HEK293 (cell line): ENCODE measurements around the gene GP1BB.
A peak's percentile ranks its signal among the peaks of the same experiment; 100 is the strongest.

Source experiments
- CTCF ChIA-PET: fragments of 350-600 bp; formaldehyde crosslinking; extraction: SDS; loops from one replicate; lab custom pipeline; 2021; ENCODE audit warnings: antibody characterized with exemption; lab: Yijun Ruan, JAX
- POLR2A ChIA-PET: fragments of 300-600 bp; formaldehyde crosslinking; extraction: SDS; loops from one replicate; lab custom pipeline; 2020; ENCODE audit warnings: antibody characterized with exemption, inconsistent platforms; lab: Yijun Ruan, JAX
- H3K27ac ChIP-seq: fragments of 200-500 bp; sonication (Bioruptor generic); 2 replicates; pipeline ENCODE4 v1.5.1; 2014; ENCODE audit warnings: low read depth, low read length, control low read depth, inconsistent platforms; ENCODE audit errors: extremely low read depth
- H3K36me3 ChIP-seq, 2 experiments: fragments of 200-500 bp in 1 of 2; sonication (Bioruptor generic) in 1 of 2; 1 replicate in 1 of 2; 2 replicates in 1 of 2; pipeline ENCODE4 v1.5.1; 2014 to 2017; ENCODE audit warnings: inconsistent platforms in 2 of 2, low read length in 2 of 2; ENCODE audit not compliant: control insufficient read depth in 2 of 2, insufficient read depth in 1 of 2
- H3K4me1 ChIP-seq: fragments of 200-500 bp; sonication (Bioruptor generic); 2 replicates; pipeline ENCODE4 v1.5.1; 2014; ENCODE audit warnings: mild to moderate bottlenecking, low read length, inconsistent platforms; ENCODE audit not compliant: control insufficient read depth, insufficient read depth
- H3K4me3 ChIP-seq: 2 replicates; pipeline ENCODE4 v1.5.1; 2011; ENCODE audit warnings: low read depth, mild to moderate bottlenecking, control low read depth, low read length, moderate library complexity
- H3K9me3 ChIP-seq: fragments of 200-500 bp; sonication (Bioruptor generic); 2 replicates; pipeline ENCODE4 v1.5.1; 2014; ENCODE audit warnings: low read depth, low read length, inconsistent platforms; ENCODE audit not compliant: control insufficient read depth, insufficient read depth
- GLIS1 ChIP-seq: fragments of 450-650 bp; formaldehyde crosslinking; IDR thresholded peaks from 2 replicates; pipeline ENCODE4 v1.5.1; 2016; ENCODE audit warnings: missing biosample characterization, missing genetic modification characterization
- GLIS2 ChIP-seq: fragments of 450-650 bp; formaldehyde crosslinking; IDR thresholded peaks from 2 replicates; pipeline ENCODE4 v1.5.1; 2016; ENCODE audit warnings: missing biosample characterization, missing genetic modification characterization
- KLF7 ChIP-seq: fragments of 450-650 bp; formaldehyde crosslinking; IDR thresholded peaks from 2 replicates; pipeline ENCODE4 v1.5.1; 2016; ENCODE audit warnings: missing biosample characterization, missing genetic modification characterization, borderline replicate concordance
- PATZ1 ChIP-seq: fragments of 450-650 bp; formaldehyde crosslinking; IDR thresholded peaks from 2 replicates; pipeline ENCODE4 v1.5.1; 2016; ENCODE audit warnings: missing biosample characterization, missing genetic modification characterization
- PRDM1 ChIP-seq: fragments of 450-650 bp; formaldehyde crosslinking; IDR thresholded peaks from 2 replicates; pipeline ENCODE4; 2016; ENCODE audit warnings: missing biosample characterization, missing genetic modification characterization
- TCF7L2 ChIP-seq: IDR thresholded peaks from 2 replicates; pipeline ENCODE4 v1.6.1; 2011; ENCODE audit warnings: low read depth, mild to moderate bottlenecking, inconsistent platforms, low read length, moderate library complexity, borderline replicate concordance
- WT1 ChIP-seq: fragments of 450-650 bp; formaldehyde crosslinking; IDR thresholded peaks from 2 replicates; pipeline ENCODE4 v1.5.1; 2016; ENCODE audit warnings: missing biosample characterization, missing genetic modification characterization
- YY2 ChIP-seq: fragments of 450-650 bp; formaldehyde crosslinking; IDR thresholded peaks from 2 replicates; pipeline ENCODE4 v1.5.1; 2016; ENCODE audit warnings: missing biosample characterization, missing genetic modification characterization
- ZBTB1 ChIP-seq: fragments of 450-650 bp; formaldehyde crosslinking; IDR thresholded peaks from 2 replicates; pipeline ENCODE4 v1.5.1; 2016; ENCODE audit warnings: missing biosample characterization, missing genetic modification characterization
- ZBTB10 ChIP-seq: fragments of 450-650 bp; formaldehyde crosslinking; IDR thresholded peaks from 2 replicates; pipeline ENCODE4 v1.5.1; 2016; ENCODE audit warnings: missing biosample characterization, missing genetic modification characterization
- ZBTB6 ChIP-seq: fragments of 450-650 bp; formaldehyde crosslinking; IDR thresholded peaks from 2 replicates; pipeline ENCODE4 v1.5.1; 2017; ENCODE audit warnings: missing biosample characterization, missing genetic modification characterization
- ZFP3 ChIP-seq: fragments of 450-650 bp; formaldehyde crosslinking; IDR thresholded peaks from 2 replicates; pipeline ENCODE4 v1.5.1; 2016; ENCODE audit warnings: low read depth, missing biosample characterization, missing genetic modification characterization
- ZIC2 ChIP-seq: fragments of 450-650 bp; formaldehyde crosslinking; IDR thresholded peaks from 2 replicates; pipeline ENCODE4 v1.5.1; 2016; ENCODE audit warnings: missing biosample characterization, missing genetic modification characterization
- ZNF112 ChIP-seq: fragments of 450-650 bp; formaldehyde crosslinking; IDR thresholded peaks from 2 replicates; pipeline ENCODE4 v1.5.0; 2017; ENCODE audit warnings: missing biosample characterization, missing genetic modification characterization
- ZNF132 ChIP-seq: fragments of 450-650 bp; formaldehyde crosslinking; IDR thresholded peaks from 2 replicates; pipeline ENCODE4 v1.5.1; 2017; ENCODE audit warnings: missing biosample characterization, missing genetic modification characterization, borderline replicate concordance
- ZNF555 ChIP-seq: fragments of 450-650 bp; formaldehyde crosslinking; conservative IDR thresholded peaks from 2 replicates; pipeline ENCODE4 v1.5.1; 2017; ENCODE audit warnings: missing biosample characterization, mild to moderate bottlenecking, missing genetic modification characterization, inconsistent platforms
- ZNF624 ChIP-seq: fragments of 450-650 bp; formaldehyde crosslinking; IDR thresholded peaks from 2 replicates; pipeline ENCODE4 v1.5.1; 2017; ENCODE audit warnings: missing biosample characterization, missing genetic modification characterization
- ZNF76 ChIP-seq: fragments of 450-650 bp; formaldehyde crosslinking; IDR thresholded peaks from 2 replicates; pipeline ENCODE4; 2016; ENCODE audit warnings: low read depth, missing biosample characterization, missing genetic modification characterization, borderline replicate concordance
- ZNF792 ChIP-seq: fragments of 450-650 bp; formaldehyde crosslinking; IDR thresholded peaks from 2 replicates; pipeline ENCODE4 v1.5.1; 2016; ENCODE audit warnings: missing biosample characterization, missing genetic modification characterization

Gene GP1BB

DNA sequence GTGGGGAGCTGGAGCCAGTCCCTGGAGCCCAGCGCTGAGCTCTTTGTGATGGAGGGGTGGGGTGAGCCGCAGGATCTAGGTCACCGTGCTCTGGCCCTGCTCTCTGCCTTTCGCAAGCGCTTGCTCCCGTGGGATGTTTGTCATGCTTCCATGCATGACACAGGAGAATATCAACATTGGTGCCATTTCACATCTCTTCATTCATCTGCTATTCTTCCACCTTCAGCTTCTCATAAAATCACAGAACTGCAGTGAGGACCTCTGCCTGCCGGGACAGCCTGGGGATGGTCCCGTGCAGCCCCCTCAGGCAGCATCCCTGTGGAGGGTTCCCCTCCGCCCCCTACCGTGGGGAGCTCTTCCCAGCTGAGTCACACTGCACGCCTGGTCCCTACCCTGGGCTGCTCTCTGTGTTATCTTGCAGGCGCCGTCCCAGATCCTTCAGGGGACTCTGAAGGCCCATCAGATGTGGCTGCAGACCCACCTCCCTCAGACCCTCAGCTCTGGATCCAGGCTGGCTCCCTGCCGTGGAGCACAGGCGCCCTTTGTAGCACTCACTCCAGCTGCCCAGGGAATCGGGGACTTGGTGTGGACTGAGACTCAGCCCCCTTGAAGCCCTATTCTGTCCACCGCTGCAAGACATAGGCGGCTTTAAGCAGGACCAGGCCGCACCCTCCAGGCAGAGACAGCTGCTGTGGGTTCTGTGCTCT, 14.1 kb upstream of the GP1BB start:
- Histone ChIP-seq H3K27ac (no peak overlapping the region), H3K4me1 (no peaks in the 10 kb centered on the region), H3K9me3 (no peaks in the 10 kb centered on the region), H3K36me3 (no peaks in the 10 kb centered on the region), H3K4me3 (no peak overlapping the region)
- POLR2A ChIA-PET: no interaction called here
- TF ChIP-seq ZBTB10 (tag by site-specific recombination): no peak
- TF ChIP-seq ZNF624 (tag by site-specific recombination): no peak
- peak; percentile 33; the same call in 1 of the 2 replicates for TF ChIP-seq GLIS1
- peak; percentile 77 for TF ChIP-seq ZIC2
- TF ChIP-seq PRDM1: no peak
- no peak for TF ChIP-seq PATZ1 (tag by site-specific recombination)
- no peak for TF ChIP-seq WT1 (tag by site-specific recombination)
- TF ChIP-seq GLIS2: no peak
- TF ChIP-seq KLF7 (tag by site-specific recombination): no peak
- no peak for TF ChIP-seq ZNF555
- no peak for TF ChIP-seq ZNF132 (tag by site-specific recombination)
- TF ChIP-seq ZNF112 (tag by site-specific recombination): no peak
- TF ChIP-seq ZBTB6 (tag by site-specific recombination): 0 out of 2 replicates have a peak, but pooled peaks have one; percentile 59
- CTCF ChIA-PET: interaction anchor here (1.0 to 1.1 kb wide), 2 partner anchors 30 to 55 kb away, joined by 3 to 5 read pairs; no protein-coding TSS in a partner anchor

GRCh38 chr22:19710020-19710768, 13.1 kb upstream of the GP1BB start:
- Histone ChIP-seq H3K36me3 (no peaks in the 10 kb centered on the region), H3K27ac (no peak overlapping the region), H3K9me3 (no peaks in the 10 kb centered on the region), H3K4me3 (no peak overlapping the region), H3K4me1 (no peaks in the 10 kb centered on the region)
- ChIA-PET POLR2A (no interaction called here), CTCF (interaction anchor here (0.6 to 1.1 kb wide), 4 partner anchors 30 to 104 kb away, joined by 3 to 5 read pairs (median 4); no protein-coding TSS in a partner anchor)
- TF ChIP-seq TCF7L2 (no peak), ZFP3 (no peak), ZIC2 (peak; percentile 11; the same call in 1 of the 2 replicates), YY2 (tag by site-specific recombination) (no peak), ZNF792 (tag by site-specific recombination) (no peak), ZBTB1 (tag by site-specific recombination) (no peak), ZNF76 (tag by site-specific recombination) (no peak)
